Lower leg skin (tissue), 3 donors: ENCODE data around the gene DLGAP5.

Experiments
- CTCF ChIP-seq, 3 donors: fragments of 450-650 bp; IDR thresholded peaks; one replicate each; pipeline ENCODE4 v1.5.1; 2016; ENCODE audit warnings: antibody characterized with exemption in 3 of 3, mild to moderate bottlenecking in 3 of 3, moderate library complexity in 2 of 3
- POLR2A ChIP-seq, 2 donors: fragments of 450-650 bp; IDR thresholded peaks; one replicate each; pipeline ENCODE4 v1.6.1; 2016 to 2017; ENCODE audit warnings: antibody characterized with exemption in 2 of 2, mild to moderate bottlenecking in 1 of 2, moderate library complexity in 1 of 2

GRCh38 chr14:55240526-55241178, 49.3 kb upstream of the DLGAP5 start:
- TF ChIP-seq CTCF (IDR thresholded peaks at IDR 0.05): no peak
- TF ChIP-seq POLR2A (IDR thresholded peaks at IDR 0.05): no peak
